GM19351 (cell line): ENCODE data around the gene ANO10.
"Not testable (repeated sequence)": the region's sequence is repeated elsewhere in the genome, so short reads cannot be mapped to it uniquely, and the experiment has no call there.

Experiments
- ATAC-seq: cut with Tn5 transposase; IDR thresholded peaks from one replicate; pipeline ENCODE4 v1.9.1; 2021; ENCODE audit warnings: mild to moderate bottlenecking, moderate library complexity; ENCODE audit not compliant: unreplicated experiment

The ANO10 gene

DNA sequence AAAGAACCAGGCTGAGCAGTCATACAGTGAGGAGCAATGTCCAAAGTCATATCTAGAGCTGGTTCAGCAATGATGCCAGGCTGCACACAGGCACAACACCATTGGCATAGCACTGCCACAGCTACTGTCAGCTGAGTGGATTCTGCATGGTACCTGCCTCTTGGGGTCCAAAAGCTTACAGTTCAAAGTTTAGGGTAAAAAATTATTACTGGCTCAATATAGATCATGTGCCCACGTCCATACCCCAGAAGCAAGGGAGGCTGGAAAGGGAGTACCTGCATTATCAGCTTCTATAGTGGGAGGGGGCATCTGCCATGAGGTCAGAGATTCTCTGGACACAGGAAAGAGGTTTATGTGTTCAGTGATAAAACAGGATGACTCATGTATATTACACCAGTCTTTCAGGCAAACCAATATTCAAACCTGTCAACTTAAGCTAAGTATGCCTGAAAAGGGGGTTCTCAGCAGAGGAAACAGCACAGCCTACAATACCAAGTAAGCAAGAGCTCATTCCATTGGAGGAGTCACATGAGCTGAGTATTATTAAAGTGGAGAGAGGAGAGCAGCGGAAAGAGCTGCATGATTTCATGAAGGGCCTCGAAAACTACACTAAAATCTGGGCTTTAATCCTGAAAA lies 99.0 kb downstream of the ANO10 start:
- ATAC-seq: no peak

- no peak for ATAC-seq
These were observed 99.9 kb downstream of the ANO10 start for GRCh38 chr3:43521941-43522340.

- ATAC-seq: not testable (repeated sequence)
These were observed 103.3 kb downstream of the ANO10 start for GRCh38 chr3:43518515-43518914.

- no peak for ATAC-seq
These were observed 105.7 kb downstream of the ANO10 start for GRCh38 chr3:43515970-43516635.

GRCh38 chr3:43515208-43515917 lies 106.4 kb downstream of the ANO10 start:
- no peak for ATAC-seq

DNA sequence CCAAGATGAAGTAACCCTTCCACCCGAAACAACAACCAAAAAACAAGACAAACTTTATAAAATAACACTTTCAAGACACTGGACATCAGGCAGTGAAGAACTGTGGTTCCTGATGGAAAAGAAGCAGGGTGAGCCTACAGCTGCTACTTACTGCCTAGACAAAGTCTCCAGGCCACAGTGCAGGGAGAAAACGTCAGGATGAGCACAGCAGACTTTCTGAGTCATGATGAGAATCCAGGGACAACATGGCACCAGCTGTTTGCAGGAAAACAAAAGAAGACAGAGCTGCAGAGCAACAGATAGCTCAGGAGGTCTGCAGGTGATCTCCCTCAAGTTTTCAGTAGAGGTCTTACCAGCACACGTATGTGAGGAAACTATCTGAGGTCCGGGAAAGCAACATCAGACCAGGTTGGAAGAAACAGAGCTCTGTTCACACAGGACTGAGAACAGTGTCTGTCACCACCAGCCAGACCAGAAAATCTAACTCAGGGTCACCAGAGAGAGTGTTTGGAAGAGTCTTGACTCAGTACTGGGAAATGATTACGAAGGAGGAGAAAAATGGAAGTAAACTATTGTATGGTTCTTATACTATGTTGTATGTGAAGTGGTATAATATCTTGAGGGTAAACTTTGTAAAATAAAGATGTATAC lies 108.9 kb downstream of the ANO10 start:
- ATAC-seq: no peak

DNA sequence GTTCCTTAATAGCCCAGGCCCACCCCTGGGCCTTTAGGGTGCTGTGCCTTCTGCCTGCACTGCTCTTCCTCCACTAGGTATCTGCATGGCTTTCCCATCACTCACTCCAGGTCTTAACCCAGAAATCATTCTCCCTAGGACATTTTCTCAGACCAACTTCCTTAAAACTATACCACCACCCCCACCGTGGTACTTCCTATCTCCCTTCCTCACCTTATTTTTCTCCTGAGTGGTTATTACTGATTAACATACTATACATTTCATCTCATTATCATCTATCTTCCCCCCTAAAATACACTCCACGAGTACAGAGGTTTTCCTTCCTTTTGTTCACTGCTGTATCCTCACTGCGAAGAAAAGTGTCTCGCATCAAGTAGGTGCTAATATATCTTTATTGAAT lies 115.2 kb downstream of the ANO10 start:
- ATAC-seq: no peak

GRCh38 chr3:43505351-43505750 lies 116.5 kb downstream of the ANO10 start:
- ATAC-seq: no peak

GRCh38 chr3:43503067-43503728 lies 118.6 kb downstream of the ANO10 start:
- ATAC-seq: no peak

GRCh38 chr3:43499256-43499655 lies 122.6 kb downstream of the ANO10 start:
- ATAC-seq: no peak

GRCh38 chr3:43497905-43498365 lies 123.9 kb downstream of the ANO10 start:
- no peak for ATAC-seq

- no peak for ATAC-seq
These were observed 124.4 kb downstream of the ANO10 start for GRCh38 chr3:43497422-43497821.

DNA sequence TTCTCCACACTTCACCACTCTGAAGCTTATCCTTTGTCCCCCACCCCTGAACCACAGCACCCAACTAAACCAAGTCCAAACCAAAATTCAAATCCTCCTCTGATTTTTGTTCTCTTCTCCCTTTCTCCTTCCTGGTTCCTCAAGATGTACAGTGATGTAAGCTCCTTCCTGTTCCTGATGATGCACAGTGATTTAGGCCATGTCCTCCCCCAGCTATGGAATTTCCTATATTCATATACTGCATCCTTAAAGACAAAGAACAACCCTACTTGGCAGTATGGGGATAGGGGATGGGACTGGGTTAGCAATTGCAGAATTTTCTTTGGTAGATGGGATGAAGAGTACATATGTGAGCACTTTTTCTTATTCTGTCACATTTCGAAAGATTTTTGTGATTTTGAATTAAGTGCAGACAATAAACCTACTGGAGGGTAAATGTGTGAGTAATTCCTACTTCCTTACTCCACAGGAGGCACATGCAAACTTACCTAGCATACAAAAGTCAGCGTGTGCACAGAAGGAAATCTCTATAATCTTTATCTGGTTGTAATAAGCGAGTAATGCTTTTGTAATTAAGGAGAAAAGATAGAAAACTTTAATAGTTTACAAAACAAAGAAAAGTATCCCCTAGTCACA lies 125.0 kb downstream of the ANO10 start:
- no peak for ATAC-seq

GRCh38 chr3:43492932-43493331 lies 128.9 kb downstream of the ANO10 start:
- ATAC-seq: not testable (repeated sequence)

DNA sequence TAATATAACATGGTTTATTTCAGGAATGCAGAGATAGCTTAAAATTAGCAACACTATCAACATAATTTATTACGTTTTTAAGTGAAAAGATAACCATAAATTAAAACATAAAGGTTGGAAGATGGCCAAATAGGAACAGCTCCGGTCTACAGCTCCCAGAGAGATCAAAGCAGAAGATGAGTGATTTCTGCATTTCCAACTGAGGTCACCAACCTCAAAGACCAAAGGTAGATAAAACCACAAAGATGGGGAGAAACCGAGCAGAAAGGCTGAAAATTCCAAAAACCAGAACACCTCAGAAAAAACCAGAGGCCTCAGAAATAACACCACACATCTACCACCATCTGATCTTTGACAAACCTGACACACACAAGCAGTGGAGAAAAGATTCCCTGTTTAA lies 130.0 kb downstream of the ANO10 start:
- not testable (repeated sequence) for ATAC-seq

GRCh38 chr3:43490640-43491185 lies 131.1 kb downstream of the ANO10 start:
- no peak for ATAC-seq

DNA sequence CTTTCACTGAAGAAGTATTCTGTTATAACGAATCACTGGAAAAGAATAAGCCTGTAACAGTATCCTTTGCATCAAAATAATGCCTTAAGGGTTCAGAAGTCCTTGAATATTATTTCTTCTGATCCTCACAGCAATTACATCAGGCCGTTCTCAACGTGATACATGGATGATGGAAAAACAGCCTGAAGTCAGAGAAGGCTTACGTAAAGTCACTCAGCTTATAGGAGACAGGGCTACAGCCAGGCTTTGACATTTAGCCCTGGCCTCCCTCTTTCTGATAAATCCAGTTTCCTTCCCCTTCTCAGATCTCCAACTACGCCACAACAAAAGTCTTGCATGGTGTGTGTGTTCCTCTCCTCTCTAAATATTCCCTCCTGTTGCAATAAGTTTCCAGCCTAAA lies 131.9 kb downstream of the ANO10 start:
- no peak for ATAC-seq

GRCh38 chr3:43485931-43486330 lies 135.9 kb downstream of the ANO10 start:
- no peak for ATAC-seq

GRCh38 chr3:43484926-43485488 lies 136.8 kb downstream of the ANO10 start:
- no peak for ATAC-seq

DNA sequence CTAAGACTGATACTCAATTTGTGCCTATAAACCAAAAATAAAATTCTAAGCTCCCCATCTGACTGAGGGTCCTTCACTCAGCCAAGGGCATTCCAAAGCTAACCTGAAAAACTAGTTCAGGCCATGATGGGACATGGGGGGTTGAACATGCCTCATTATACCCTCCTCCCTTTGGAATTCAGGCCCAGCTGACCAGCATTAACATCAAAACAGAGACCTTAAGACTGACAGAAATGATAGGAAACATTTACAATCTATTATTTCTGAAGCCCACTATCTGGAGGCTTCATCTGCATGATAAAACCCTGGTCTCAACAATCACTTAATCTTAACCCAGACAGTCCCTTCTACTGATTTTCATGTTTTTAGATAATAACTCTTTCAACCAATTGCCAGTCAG lies 140.4 kb downstream of the ANO10 start:
- no peak for ATAC-seq
